Activated B cell treated with CpG ODN at 0.5 μM for 24 hours (primary cell): ENCODE measurements around the gene SYNDIG1L. TPM values are rescaled to one million over a fixed set of nuclear protein-coding genes. Genes with fewer than 3 reads are reported as not detected.

Experiments
- ATAC-seq: fragments of 200-7000 bp; cut with Tn5 transposase; one replicate; pipeline ENCODE4 v1.10.0; 2021; ENCODE audit warnings: low read depth, mild to moderate bottlenecking, moderate library complexity
- CTCF ChIA-PET: fragments of 350-600 bp; sonication (Branson Sonifier 250); formaldehyde crosslinking; loops from one replicate; lab custom pipeline; 2021; ENCODE audit warnings: antibody characterized with exemption; lab: Charles Lee
- POLR2A ChIA-PET: fragments of 350-600 bp; sonication (Branson Sonifier 250); formaldehyde crosslinking; loops from one replicate; lab custom pipeline; 2021; ENCODE audit warnings: antibody characterized with exemption; lab: Charles Lee
- DNase-seq: peaks from one replicate; pipeline ENCODE4 v3.0.0; 2022
- H3K27ac Mint-ChIP-seq: one replicate; pipeline ENCODE4 v1.8.0; 2020; ENCODE audit warnings: mixed read lengths
- H3K27me3 Mint-ChIP-seq: one replicate; pipeline ENCODE4 v1.8.0; 2021; ENCODE audit warnings: mixed read lengths
- H3K36me3 Mint-ChIP-seq: one replicate; pipeline ENCODE4 v1.8.0; 2021; ENCODE audit warnings: low read depth, mixed read lengths
- H3K4me1 Mint-ChIP-seq: one replicate; pipeline ENCODE4 v1.8.0; 2021; ENCODE audit warnings: mixed read lengths
- H3K4me3 Mint-ChIP-seq: one replicate; pipeline ENCODE4 v1.8.0; 2020; ENCODE audit warnings: mild to moderate bottlenecking, mixed read lengths
- H3K9me3 Mint-ChIP-seq: one replicate; pipeline ENCODE4 v1.8.0; 2020; ENCODE audit warnings: mixed read lengths
- CTCF ChIP-seq: fragments of 200-600 bp; IDR thresholded peaks from one replicate; pipeline ENCODE4 v1.8.0; 2022; ENCODE audit warnings: antibody characterized with exemption, mild to moderate bottlenecking
- intact Hi-C: fragments of 100-400 bp; cut with micrococcal nuclease; formaldehyde crosslinking; loops from one replicate; pipeline ENCODE4 v1.15.1; 2024
- total RNA-seq: library from RNA; stranded (reverse); gene quantifications from 2 replicates; pipeline ENCODE4 v1.2.3, GENCODE V29; 2022

SYNDIG1L gene
- total RNA-seq, 1 donor from 2014 or later = not detected

GRCh38 chr14:74468513-74468912, 42.5 kb upstream of the SYNDIG1L start:
- Mint-ChIP-seq H3K4me1 (no peaks in the 10 kb centered on the region), H3K27ac (no peak overlapping the region), H3K9me3 (peaks cover 4% of the 10 kb centered on the region), H3K4me3 (no peak overlapping the region), H3K36me3 (peaks cover 7% of the 10 kb centered on the region), H3K27me3 (no peaks in the 10 kb centered on the region)
- ATAC-seq (no peak), DNase-seq (no peak)
- no peak for TF ChIP-seq CTCF
- CTCF ChIA-PET = no interaction called here
- POLR2A ChIA-PET = interaction anchor here (0.6 kb wide), 1 partner anchor 29 kb away, joined by 8 read pairs; no protein-coding TSS in a partner anchor
- intact Hi-C loops = no loop called here

DNA sequence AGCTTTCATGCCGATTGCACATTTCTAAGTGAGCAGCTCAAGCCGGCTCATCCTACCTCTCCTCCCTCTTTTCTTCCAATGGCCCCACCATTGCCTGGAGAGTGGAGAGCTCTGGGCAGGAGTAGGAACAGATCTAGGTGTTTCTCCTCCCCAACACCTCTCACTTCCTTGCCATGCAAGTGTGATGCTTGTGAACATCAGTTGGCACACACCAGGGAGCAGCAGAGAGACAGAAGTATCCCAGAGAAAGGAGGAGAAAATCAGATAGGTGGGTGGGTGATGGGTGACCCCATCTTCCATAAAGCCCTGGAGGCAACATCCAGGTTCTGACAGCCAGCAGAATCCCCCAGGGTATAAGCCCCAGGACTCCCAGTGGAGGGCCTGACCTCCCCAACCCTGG, 39.3 kb upstream of the SYNDIG1L start:
- POLR2A ChIA-PET = no interaction called here
- CTCF ChIA-PET = no interaction called here
- Mint-ChIP-seq H3K36me3 (no peaks in the 10 kb centered on the region), H3K27me3 (peaks cover 7% of the 10 kb centered on the region), H3K4me3 (no peak overlapping the region), H3K9me3 (no peaks in the 10 kb centered on the region), H3K4me1 (no peaks in the 10 kb centered on the region), H3K27ac (no peak overlapping the region)
- no peak for TF ChIP-seq CTCF
- DNase-seq (no peak), ATAC-seq (no peak)
- intact Hi-C loops = no loop called here

GRCh38 chr14:74464785-74465184, 38.8 kb upstream of the SYNDIG1L start:
- DNase-seq = no peak
- ChIA-PET POLR2A (no interaction called here), CTCF (no interaction called here)
- intact Hi-C loops = no loop called here
- peaks cover 8% of the 10 kb centered on the region for H3K27me3 Mint-ChIP-seq
- no peak for ATAC-seq
- no peaks in the 10 kb centered on the region for H3K9me3 Mint-ChIP-seq
- no peak overlapping the region for H3K4me3 Mint-ChIP-seq
- H3K36me3 Mint-ChIP-seq = no peaks in the 10 kb centered on the region
- H3K4me1 Mint-ChIP-seq = no peaks in the 10 kb centered on the region
- H3K27ac Mint-ChIP-seq = no peak overlapping the region
- TF ChIP-seq CTCF = no peak

- ChIA-PET POLR2A (no interaction called here), CTCF (no interaction called here)
- Mint-ChIP-seq H3K4me3 (no peak overlapping the region), H3K4me1 (no peaks in the 10 kb centered on the region), H3K27me3 (peaks cover 8% of the 10 kb centered on the region), H3K36me3 (no peaks in the 10 kb centered on the region), H3K9me3 (no peaks in the 10 kb centered on the region), H3K27ac (no peak overlapping the region)
- no peak for ATAC-seq
- no peak for DNase-seq
- intact Hi-C loops = no loop called here
- no peak for TF ChIP-seq CTCF
Observed at GRCh38 chr14:74463697-74464096, 37.7 kb upstream of the SYNDIG1L start.

- H3K4me3 Mint-ChIP-seq = no peak overlapping the region
- POLR2A ChIA-PET = no interaction called here
- intact Hi-C loops = no loop called here
Observed at GRCh38 chr14:74462993-74463392, 37.0 kb upstream of the SYNDIG1L start.

More at GRCh38 chr14:74462993-74463392, 37.0 kb upstream of the SYNDIG1L start:
- no peak for DNase-seq
- TF ChIP-seq CTCF = no peak
- CTCF ChIA-PET = no interaction called here
- no peak for ATAC-seq
- Mint-ChIP-seq H3K27me3 (peaks cover 8% of the 10 kb centered on the region), H3K4me1 (no peaks in the 10 kb centered on the region), H3K9me3 (no peaks in the 10 kb centered on the region), H3K36me3 (no peaks in the 10 kb centered on the region), H3K27ac (no peak overlapping the region)
